HG03064 (cell line): Measurements from ENCODE around the gene PPM1N.

Experiments used
- ATAC-seq: cut with Tn5 transposase; IDR thresholded peaks from one replicate; pipeline ENCODE4 v1.9.1; 2021; ENCODE audit warnings: low read depth; ENCODE audit not compliant: unreplicated experiment

Gene PPM1N

DNA sequence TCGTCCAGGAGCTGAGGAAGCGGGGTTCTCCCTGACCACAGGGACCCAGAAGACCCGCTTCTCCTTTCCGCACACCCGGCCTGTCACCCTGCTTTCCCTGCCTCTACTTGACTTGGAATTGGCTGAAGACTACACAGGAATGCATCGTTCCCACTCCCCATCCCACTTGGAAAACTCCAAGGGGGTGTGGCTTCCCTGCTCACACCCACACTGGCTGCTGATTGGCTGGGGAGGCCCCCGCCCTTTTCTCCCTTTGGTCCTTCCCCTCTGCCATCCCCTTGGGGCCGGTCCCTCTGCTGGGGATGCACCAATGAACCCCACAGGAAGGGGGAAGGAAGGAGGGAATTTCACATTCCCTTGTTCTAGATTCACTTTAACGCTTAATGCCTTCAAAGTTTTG is 27.9 kb downstream of the PPM1N start:
- ATAC-seq: no peak

- ATAC-seq: no peak
These were observed 28.7 kb downstream of the PPM1N start for GRCh38 chr19:45526971-45527370.

GRCh38 chr19:45527731-45528130 is 29.5 kb downstream of the PPM1N start:
- ATAC-seq: no peak

DNA sequence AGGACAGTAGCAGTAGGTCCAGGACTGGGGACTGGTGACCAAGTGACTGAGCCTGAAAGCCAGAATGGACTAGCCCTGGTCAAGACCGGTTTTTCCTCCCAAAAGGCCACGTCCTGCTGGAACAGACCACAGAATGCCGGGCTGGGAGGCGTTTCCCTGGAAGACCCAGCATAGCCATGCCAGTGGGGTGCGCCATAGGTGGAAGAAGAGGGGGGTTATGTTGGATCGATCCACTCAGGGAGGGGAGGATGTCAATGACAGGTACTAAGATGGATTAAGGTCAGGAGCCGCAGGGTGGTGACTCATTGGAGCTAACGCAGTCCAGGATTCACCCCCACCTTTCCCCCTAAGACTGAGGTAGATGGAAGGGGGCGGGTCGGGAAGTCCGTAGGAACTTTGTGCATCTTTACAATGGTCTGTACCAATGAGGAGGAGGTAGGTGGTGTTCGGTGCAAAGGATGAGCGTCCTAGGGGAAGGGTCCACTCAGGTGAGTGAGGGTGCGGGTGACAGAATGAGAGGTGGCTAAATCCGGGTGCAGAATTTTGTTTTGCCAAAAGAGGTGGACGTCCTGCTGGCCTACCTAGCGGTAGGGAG is 30.0 kb downstream of the PPM1N start:
- ATAC-seq: no peak

DNA sequence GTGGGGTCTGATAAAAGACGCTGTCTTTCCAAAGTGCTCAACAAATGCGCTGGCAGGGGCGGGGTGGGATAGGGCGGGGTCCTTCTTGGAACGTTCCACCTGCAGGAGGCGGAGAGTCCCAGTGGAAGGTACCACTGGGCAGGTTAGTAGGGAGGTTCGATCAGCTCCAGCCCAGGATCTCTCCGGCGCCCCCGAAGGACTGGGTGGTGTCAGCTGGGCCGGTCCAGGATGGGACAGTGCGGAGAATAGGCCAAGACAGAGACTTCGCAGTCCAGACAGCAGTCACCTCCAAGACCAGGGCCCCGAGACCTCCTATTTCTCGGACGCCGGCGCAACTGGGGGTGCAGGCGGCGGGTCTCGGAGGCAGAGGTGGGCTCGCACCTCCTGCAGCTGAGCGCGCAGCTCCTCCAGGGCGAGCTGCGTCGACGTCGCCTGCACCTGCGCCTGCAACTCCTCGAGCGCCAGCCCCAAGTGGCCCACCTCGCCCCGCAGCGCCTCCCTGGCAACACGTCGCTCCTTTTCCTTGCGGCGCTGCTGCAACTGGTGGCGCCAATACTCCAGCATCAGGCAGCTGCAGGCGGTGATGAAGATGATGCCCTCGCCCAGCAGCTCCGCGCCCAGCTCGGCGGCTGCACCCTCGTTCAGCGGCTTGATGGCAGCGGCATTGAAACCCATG is 30.6 kb downstream of the PPM1N start:
- ATAC-seq: no peak

- ATAC-seq: no peak
These were observed 31.2 kb downstream of the PPM1N start for GRCh38 chr19:45529420-45529785.

- ATAC-seq: no peak
These were observed 33.1 kb downstream of the PPM1N start for GRCh38 chr19:45531349-45531748.

- no peak for ATAC-seq
These were observed 41.2 kb downstream of the PPM1N start for GRCh38 chr19:45539459-45539858.

- ATAC-seq: no peak
These were observed 44.0 kb downstream of the PPM1N start for GRCh38 chr19:45542234-45542668.

DNA sequence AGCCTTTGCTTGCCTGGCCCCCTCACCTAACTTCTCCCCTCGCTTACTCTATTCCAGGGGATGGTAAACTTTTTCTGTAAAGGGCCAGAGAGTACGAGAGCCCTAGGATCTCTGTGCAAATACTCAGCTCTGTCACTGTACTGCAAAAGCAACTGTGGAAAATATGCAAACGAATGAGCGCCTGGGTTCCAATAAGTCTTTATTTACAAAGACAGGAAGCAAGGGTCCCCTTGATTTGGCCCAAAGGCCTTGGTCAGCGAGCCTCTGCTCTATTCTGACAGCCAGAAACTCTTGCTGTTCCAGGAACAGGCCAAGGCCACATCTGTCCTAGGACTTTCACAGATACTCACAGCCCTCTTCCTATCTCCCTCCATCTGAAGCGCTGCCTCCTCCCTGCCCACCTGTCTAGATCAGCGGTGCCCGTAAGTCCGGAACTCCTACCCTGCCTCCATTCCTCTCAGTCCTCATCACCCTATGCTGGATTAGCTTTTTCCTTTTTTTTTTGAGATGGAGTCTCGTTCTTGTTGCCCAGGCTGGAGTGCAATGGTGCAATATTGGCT is 49.0 kb downstream of the PPM1N start:
- no peak for ATAC-seq

DNA sequence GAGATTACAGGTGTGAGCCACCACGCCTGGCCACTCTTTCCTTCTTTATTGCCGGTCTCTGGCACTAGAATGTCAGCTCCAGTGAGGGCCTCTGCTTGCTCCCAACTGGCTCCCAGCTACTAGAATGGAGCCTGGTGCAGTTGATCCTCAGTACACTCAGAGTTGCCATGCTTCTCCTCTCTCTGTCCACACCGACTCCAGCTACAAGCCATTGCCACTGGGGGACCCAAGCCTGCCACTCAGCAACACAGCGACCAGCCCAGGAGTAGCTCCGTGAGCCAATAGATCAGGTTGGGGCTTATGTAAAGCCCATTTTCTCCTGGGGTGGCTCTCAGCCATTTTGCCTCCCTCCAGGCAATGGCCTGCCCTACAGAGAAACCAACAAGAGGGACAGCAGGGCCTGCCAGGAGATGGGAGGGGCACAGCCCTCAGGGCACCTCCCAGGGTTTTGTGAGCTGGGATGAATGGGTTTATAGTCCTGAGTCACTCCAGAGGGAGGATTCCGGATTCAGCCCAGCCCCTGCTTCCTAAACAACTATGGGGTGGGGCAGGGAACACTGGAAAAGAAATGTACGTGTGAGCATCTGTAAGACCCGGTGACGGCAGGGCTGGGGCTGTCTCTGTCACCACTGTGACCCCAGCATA is 49.8 kb downstream of the PPM1N start:
- no peak for ATAC-seq
